HCT116 (cell line): Measurements from ENCODE around the gene FAM228B. TPM values are rescaled to one million over a fixed set of nuclear protein-coding genes. Genes with fewer than 3 reads are reported as not detected.

ENCODE experiments used
- ATAC-seq: fragments of 200-7000 bp; cut with Tn5 transposase; 2 replicates; pipeline ENCODE4 v1.9.1; 2020; ENCODE audit warnings: mild to moderate bottlenecking, moderate library complexity
- BruUV-seq: library from RNA; stranded (reverse); fragments of 400-500 nt; replicated peaks from 2 replicates; lab custom pipeline; 2021; lab: Mats Ljungman, UMichigan
- CTCF ChIA-PET: fragments of 300-600 bp; sonication (Branson Sonifier 250); formaldehyde crosslinking; loops from one replicate; lab custom pipeline; 2021; ENCODE audit warnings: antibody characterized with exemption; lab: Charles Lee
- POLR2A ChIA-PET: fragments of 300-600, 350-600 bp; sonication (Branson Sonifier 250); formaldehyde crosslinking; loops from one replicate; lab custom pipeline; 2021; ENCODE audit warnings: antibody characterized with exemption; lab: Charles Lee
- RAD21 ChIA-PET, 2 experiments: fragments of 300-600 bp; sonication (Branson Sonifier 250); formaldehyde crosslinking; loops; one replicate each; lab custom pipeline; 2023; ENCODE audit warnings: low total read pairs in 2 of 2; ENCODE audit not compliant: uncharacterized antibody in 2 of 2, unreplicated experiment in 2 of 2, low non-redundant PET in 1 of 2; lab: Charles Lee
- DNase-seq: peaks from one replicate; pipeline ENCODE4 v3.0.0-alpha.2; 2010; ENCODE audit warnings: low read depth, low spot score
- H2AFZ ChIP-seq: fragments of 200-600 bp; shearing (Covaris generic), sonication (generic); 2 replicates; pipeline ENCODE4 v1.6.1; 2017; ENCODE audit warnings: low read depth, mixed run types, mixed read lengths, antibody characterized with exemption, low read length; ENCODE audit not compliant: poor library complexity, severe bottlenecking
- H3K27ac ChIP-seq: 2 replicates; pipeline ENCODE4 v1.5.1; 2012; ENCODE audit warnings: low read depth, low read length
- H3K27me3 ChIP-seq: fragments of 200-600 bp; sonication (generic); 2 replicates; pipeline ENCODE4 v1.6.1; 2016; ENCODE audit warnings: mixed run types, low read length, mixed read lengths; ENCODE audit not compliant: insufficient read depth
- H3K36me3 ChIP-seq, 2 experiments: fragments of 200-500 bp in 1 of 2; fragments of 200-600 bp in 1 of 2; sonication (Bioruptor generic) in 1 of 2; sonication (generic) in 1 of 2; 2 replicates each; pipeline versions ENCODE4 v1.5.1 to v1.6.1; 2014 to 2016; ENCODE audit warnings: low read length in 2 of 2, inconsistent platforms in 1 of 2, mixed read lengths in 1 of 2, mixed run types in 1 of 2; ENCODE audit not compliant: insufficient read depth in 2 of 2, control insufficient read depth in 1 of 2
- H3K4me1 ChIP-seq, 2 experiments: fragments of 200-600 bp in 1 of 2; sonication (generic) in 1 of 2; 2 replicates each; pipeline versions ENCODE4 v1.5.1 to v1.6.1; 2012 to 2017; ENCODE audit warnings: low read length in 2 of 2, inconsistent platforms in 1 of 2, mild to moderate bottlenecking in 1 of 2, mixed read lengths in 1 of 2, mixed run types in 1 of 2, moderate library complexity in 1 of 2; ENCODE audit not compliant: insufficient read depth in 2 of 2, control insufficient read depth in 1 of 2
- H3K4me2 ChIP-seq: fragments of 200-600 bp; sonication (generic); 2 replicates; pipeline ENCODE4 v1.6.1; 2017; ENCODE audit warnings: mixed run types, low read length, mixed read lengths
- H3K4me3 ChIP-seq, 2 experiments: fragments of 200-600 bp in 1 of 2; sonication (generic) in 1 of 2; replicated peaks in 1 of 2; 2 replicates each; pipeline ENCODE4 v1.5.1; 2011 to 2016; ENCODE audit warnings: low read length in 2 of 2, control low read depth in 1 of 2, low read depth in 1 of 2, mild to moderate bottlenecking in 1 of 2, mixed read lengths in 1 of 2, mixed run types in 1 of 2
- H3K79me2 ChIP-seq: fragments of 200-600 bp; sonication (generic); 2 replicates; pipeline ENCODE4 v1.6.1; 2017; ENCODE audit warnings: mild to moderate bottlenecking, mixed run types, low read length, moderate library complexity, mixed read lengths; ENCODE audit not compliant: insufficient read depth
- H3K9ac ChIP-seq: fragments of 200-600 bp; sonication (generic); 2 replicates; pipeline ENCODE4 v1.6.1; 2016; ENCODE audit warnings: low read length, mixed read lengths
- H3K9me2 ChIP-seq: fragments of 200-600 bp; sonication (generic), shearing (Covaris generic); 2 replicates; pipeline ENCODE4 v1.6.1; 2017; ENCODE audit warnings: mixed run types, mild to moderate bottlenecking, moderate library complexity; ENCODE audit not compliant: insufficient read depth
- H3K9me3 ChIP-seq, 2 experiments: fragments of 200-500 bp in 1 of 2; fragments of 200-600 bp in 1 of 2; sonication (Bioruptor generic) in 1 of 2; sonication (generic) in 1 of 2; 2 replicates each; pipeline ENCODE4 v1.6.1; 2014 to 2017; ENCODE audit warnings: low read length in 2 of 2, mixed read lengths in 2 of 2, inconsistent platforms in 1 of 2, low read depth in 1 of 2, mild to moderate bottlenecking in 1 of 2, mixed run types in 1 of 2, moderate library complexity in 1 of 2; ENCODE audit not compliant: control insufficient read depth in 1 of 2, insufficient read depth in 1 of 2
- H4K20me1 ChIP-seq: fragments of 200-600 bp; sonication (generic), shearing (Covaris generic); 2 replicates; pipeline ENCODE4 v1.6.1; 2017; ENCODE audit warnings: mixed run types, mild to moderate bottlenecking, moderate library complexity; ENCODE audit not compliant: insufficient read depth
- CBX3 ChIP-seq: IDR thresholded peaks from 2 replicates; pipeline ENCODE4 v1.6.1; 2012; ENCODE audit warnings: low read depth
- CTCF ChIP-seq, 3 experiments: fragments of 200-600 bp in 1 of 3; sonication (generic) in 1 of 3; IDR thresholded peaks in 2 of 3; conservative IDR thresholded peaks in 1 of 3; 2 replicates each; pipeline ENCODE4 v1.5.1; 2012 to 2017; ENCODE audit warnings: low read depth in 2 of 3, low read length in 2 of 3, antibody characterized with exemption in 1 of 3, borderline replicate concordance in 1 of 3, control low read depth in 1 of 3, mild to moderate bottlenecking in 1 of 3, mixed read lengths in 1 of 3, mixed run types in 1 of 3, moderate library complexity in 1 of 3; ENCODE audit not compliant: insufficient read depth in 1 of 3
- ELF1 ChIP-seq: IDR thresholded peaks from 2 replicates; pipeline ENCODE4 v1.6.1; 2012; ENCODE audit warnings: low read depth, borderline replicate concordance
- RAD21 ChIP-seq: IDR thresholded peaks from 2 replicates; pipeline ENCODE4 v1.6.1; 2012; ENCODE audit warnings: low read depth, mild to moderate bottlenecking
- REST ChIP-seq: IDR thresholded peaks from 2 replicates; pipeline ENCODE4 v1.6.1; 2012; ENCODE audit warnings: low read depth
- SP1 ChIP-seq: IDR thresholded peaks from 2 replicates; pipeline ENCODE4 v1.6.1; 2012; ENCODE audit warnings: low read depth
- SRF ChIP-seq: IDR thresholded peaks from 2 replicates; pipeline ENCODE4 v1.6.1; 2012; ENCODE audit warnings: low read depth
- TCF7L2 ChIP-seq: IDR thresholded peaks from 2 replicates; pipeline ENCODE4 v1.7.0; 2011; ENCODE audit warnings: borderline replicate concordance, inconsistent platforms; ENCODE audit not compliant: insufficient read depth, insufficient read length; ENCODE audit errors: extremely low read depth
- YY1 ChIP-seq: IDR thresholded peaks from 2 replicates; pipeline ENCODE4 v1.6.1; 2011; ENCODE audit warnings: low read length, low read depth, moderate library complexity, mild to moderate bottlenecking; ENCODE audit not compliant: insufficient replicate concordance; ENCODE audit errors: extremely low read depth
- ZBTB33 ChIP-seq: IDR thresholded peaks from 2 replicates; pipeline ENCODE4 v1.6.1; 2011; ENCODE audit warnings: mild to moderate bottlenecking, low read length, moderate library complexity; ENCODE audit not compliant: insufficient replicate concordance; ENCODE audit errors: extremely low read depth
- intact Hi-C: fragments of 100-400 bp; cut with micrococcal nuclease; formaldehyde crosslinking; loops from 2 replicates; pipeline ENCODE4 v1.10.0; 2022
- total RNA-seq: library from RNA; stranded (reverse); gene quantifications from one replicate; pipeline ENCODE4 v1.2.1, GENCODE V29; 2021; ENCODE audit not compliant: unreplicated experiment

FAM228B gene
- total RNA-seq, 1 experiment from 2014 or later: 5.6 TPM

GRCh38 chr2:24164416-24164973 lies 41.2 kb downstream of the FAM228B start:
- intact Hi-C loops: loop anchor here (1.0 to 10.0 kb wide), 4 partner anchors 80 to 342 kb away; partner anchors contain the start of genes ATAD2B and TP53I3
- ChIA-PET RAD21 (no interaction called here), CTCF (interaction anchor here (0.9 to 1.4 kb wide), 5 partner anchors 14 to 340 kb away, joined by 3 to 6 read pairs (median 3); partner anchors contain the start of gene ATAD2B), POLR2A (no interaction called here)
- H3K27ac ChIP-seq: no peak overlapping the region
- DNase-seq: peak; percentile 22
- no peak overlapping the region for H3K4me2 ChIP-seq
- ATAC-seq: peak; percentile 86
- H2AFZ ChIP-seq: no peak overlapping the region
- no peaks in the 10 kb centered on the region for H3K9me2 ChIP-seq
- no TSS peak for BruUV-seq
- H3K4me3 ChIP-seq: no peak overlapping the region
- H3K9ac ChIP-seq: no peak overlapping the region
- no peaks in the 10 kb centered on the region for H3K27me3 ChIP-seq
- no peaks in the 10 kb centered on the region for H3K36me3 ChIP-seq
- H3K4me1 ChIP-seq: no peaks in the 10 kb centered on the region
- no peaks in the 10 kb centered on the region for H4K20me1 ChIP-seq
- H3K79me2 ChIP-seq: no peaks in the 10 kb centered on the region
- no peaks in the 10 kb centered on the region for H3K9me3 ChIP-seq
- TF ChIP-seq RAD21 (peak; percentile 83), CBX3 (no peak), CTCF (IDR thresholded peaks at IDR 0.05 in 2 of 3, conservative IDR thresholded peaks at IDR 0.05 in 1 of 3; ENCODE audit: borderline replicate concordance in 1 of 3, insufficient read depth in 1 of 3, low read depth in 2 of 3, low read length in 2 of 3) (peak; percentile 90 to 99 (median 93))

- Histone ChIP-seq H2AFZ (no peak overlapping the region), H3K4me2 (no peak overlapping the region), H3K27me3 (no peaks in the 10 kb centered on the region), H3K4me1 (no peaks in the 10 kb centered on the region), H3K9ac (no peak overlapping the region), H3K27ac (no peak overlapping the region), H3K79me2 (no peaks in the 10 kb centered on the region), H3K9me3 (no peaks in the 10 kb centered on the region), H3K9me2 (no peaks in the 10 kb centered on the region), H3K4me3 (no peak overlapping the region), H3K36me3 (no peaks in the 10 kb centered on the region), H4K20me1 (no peaks in the 10 kb centered on the region)
- ChIA-PET CTCF (no interaction called here), POLR2A (no interaction called here), RAD21 (no interaction called here)
- ATAC-seq: no peak
- no TSS peak for BruUV-seq
- DNase-seq: no peak
- intact Hi-C loops: loop anchor here (10.0 kb wide), 1 partner anchor 184 kb away; no protein-coding TSS in a partner anchor
- TF ChIP-seq REST (no peak), SRF (no peak), YY1 (no peak), ZBTB33 (no peak), ELF1 (no peak), TCF7L2 (no peak), SP1 (no peak)
Measured at GRCh38 chr2:24169023-24169422, 45.8 kb downstream of the FAM228B start.
